ENCODE measurements around the gene PRTN3. TPM values are rescaled to one million over a fixed set of nuclear protein-coding genes. Genes with fewer than 3 reads are reported as not detected.
"Not testable (repeated sequence)": the region's sequence is repeated elsewhere in the genome, so short reads cannot be mapped to it uniquely, and the experiment has no call there.

The PRTN3 gene
- total RNA-seq, 1 experiment from 2014 or later = not detected

DNA sequence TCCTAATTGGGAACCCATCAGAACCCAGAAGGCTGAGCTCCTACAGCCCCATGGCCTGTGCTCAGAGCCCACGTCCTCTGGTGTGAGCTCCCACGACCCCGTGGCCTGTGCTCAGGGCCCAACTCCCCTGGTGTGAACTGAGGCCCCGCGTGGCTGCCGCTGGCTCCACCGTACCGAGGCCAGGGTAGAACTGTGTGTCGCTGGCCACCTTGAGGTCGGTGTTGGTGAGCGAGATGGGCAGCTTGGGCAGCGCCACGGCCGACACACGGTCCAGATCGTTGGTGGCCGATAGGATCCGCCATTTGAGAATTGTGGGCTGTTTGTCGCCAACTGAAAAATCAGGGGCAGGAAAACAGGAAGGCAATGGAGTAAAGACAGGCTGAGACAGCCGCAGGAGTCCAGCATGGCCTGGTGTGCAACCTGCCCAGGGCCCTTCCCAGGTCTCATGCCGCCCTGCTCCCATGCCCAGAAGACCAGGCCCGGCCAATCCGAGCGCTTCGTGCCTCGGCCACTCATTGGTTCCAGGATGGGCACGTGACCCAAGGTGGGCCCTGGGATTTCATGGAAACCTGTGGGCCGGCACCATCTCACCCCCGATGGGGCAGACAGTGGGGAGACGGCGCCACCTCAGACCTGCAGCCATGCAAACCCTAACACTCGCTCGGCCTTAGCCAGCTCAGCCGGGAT, 40.7 kb downstream of the PRTN3 start:
- DNase-seq (ENCODE audit: low read depth) = no peak

- no peak for DNase-seq (ENCODE audit: low read depth)
These were observed 42.2 kb downstream of the PRTN3 start for GRCh38 chr19:882871-883497.

- DNase-seq (ENCODE audit: low read depth) = no peak
These were observed 42.9 kb downstream of the PRTN3 start for GRCh38 chr19:883661-884211.

DNA sequence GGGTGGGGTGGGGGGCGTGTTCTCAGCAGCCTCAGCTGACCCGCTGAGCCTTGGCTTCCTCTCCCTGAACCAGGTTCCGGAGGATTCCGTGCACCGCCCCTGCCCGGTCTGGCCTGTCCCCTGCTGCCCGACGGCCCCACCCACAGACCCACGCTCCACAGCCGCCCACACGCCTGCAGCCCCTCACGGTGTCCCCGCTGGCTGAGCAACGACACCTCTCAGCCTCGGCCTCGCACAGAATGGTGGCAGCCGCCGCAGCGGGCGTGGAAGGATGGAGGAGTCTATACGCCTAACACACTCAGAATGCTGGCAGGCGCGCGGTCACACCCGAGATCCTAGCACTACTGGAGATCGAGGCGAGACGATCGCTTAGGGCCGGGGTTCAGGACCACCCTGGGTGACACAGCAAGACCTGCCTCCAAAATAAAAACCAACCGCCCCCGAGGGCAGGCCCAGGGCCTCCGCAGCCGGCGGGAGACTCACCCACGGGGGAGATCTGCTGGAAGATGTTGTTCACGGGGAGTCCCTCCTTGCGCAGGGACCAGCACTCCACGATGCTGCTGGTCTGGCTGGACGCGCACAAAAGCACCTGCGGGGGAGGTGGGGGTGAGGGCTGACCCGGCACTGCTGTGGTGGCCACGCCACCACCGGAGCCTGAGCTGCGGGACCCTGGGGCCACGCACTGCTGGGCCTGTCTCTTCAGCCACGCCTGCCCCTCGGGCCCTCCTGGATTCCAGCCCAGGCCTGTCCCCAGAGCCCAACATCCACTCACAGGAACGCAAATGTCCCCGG, 43.8 kb downstream of the PRTN3 start:
- DNase-seq (ENCODE audit: low read depth) = no peak

- no peak for DNase-seq (ENCODE audit: low read depth)
These were observed 44.9 kb downstream of the PRTN3 start for GRCh38 chr19:885536-886224.

- DNase-seq (ENCODE audit: low read depth) = peak; percentile 80
These were observed 46.3 kb downstream of the PRTN3 start for GRCh38 chr19:887072-887471.

- DNase-seq (ENCODE audit: low read depth) = no peak
These were observed 46.8 kb downstream of the PRTN3 start for GRCh38 chr19:887599-887998.

DNA sequence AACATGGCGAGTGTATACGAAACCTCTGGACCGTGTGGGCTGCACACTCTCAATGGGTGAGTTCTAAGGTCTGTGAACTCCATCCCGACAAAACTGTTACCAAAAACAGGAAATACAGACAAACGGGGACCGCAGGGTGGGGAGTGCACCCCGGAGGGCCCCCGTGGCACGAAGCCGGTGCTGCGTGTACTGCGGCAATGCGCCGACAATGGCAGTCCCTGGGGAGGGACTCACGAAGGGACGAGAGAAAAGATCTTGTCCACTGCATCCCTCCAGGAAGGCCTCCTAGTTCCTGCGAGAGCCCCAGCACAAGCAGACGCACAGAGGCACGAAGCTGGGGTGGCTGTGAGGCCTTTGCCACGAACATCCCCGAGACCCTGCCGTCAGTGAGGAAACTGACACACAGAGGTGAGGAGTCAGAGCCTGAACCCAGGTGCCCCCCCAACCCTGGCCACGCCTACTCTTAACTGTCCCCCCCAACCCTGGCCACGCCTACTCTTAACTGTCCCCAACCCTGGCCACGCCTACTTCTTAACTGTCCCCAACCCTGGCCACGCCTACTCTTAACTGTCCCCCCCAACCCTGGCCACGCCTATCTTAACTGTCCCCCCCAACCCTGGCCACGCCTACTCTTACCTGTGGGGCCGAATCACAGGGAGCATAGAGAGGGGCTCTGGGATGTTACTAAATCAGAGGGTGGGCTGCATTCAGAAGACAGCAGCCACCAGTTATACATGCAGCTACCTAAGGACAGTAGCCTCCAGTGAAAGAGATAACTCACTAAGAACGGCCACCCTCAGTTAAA, 48.0 kb downstream of the PRTN3 start:
- DNase-seq (ENCODE audit: low read depth) = no peak

- DNase-seq (ENCODE audit: low read depth) = no peak
These were observed 49.0 kb downstream of the PRTN3 start for GRCh38 chr19:889662-890295.

- no peak for DNase-seq (ENCODE audit: low read depth)
These were observed 50.0 kb downstream of the PRTN3 start for GRCh38 chr19:890831-891230.

DNA sequence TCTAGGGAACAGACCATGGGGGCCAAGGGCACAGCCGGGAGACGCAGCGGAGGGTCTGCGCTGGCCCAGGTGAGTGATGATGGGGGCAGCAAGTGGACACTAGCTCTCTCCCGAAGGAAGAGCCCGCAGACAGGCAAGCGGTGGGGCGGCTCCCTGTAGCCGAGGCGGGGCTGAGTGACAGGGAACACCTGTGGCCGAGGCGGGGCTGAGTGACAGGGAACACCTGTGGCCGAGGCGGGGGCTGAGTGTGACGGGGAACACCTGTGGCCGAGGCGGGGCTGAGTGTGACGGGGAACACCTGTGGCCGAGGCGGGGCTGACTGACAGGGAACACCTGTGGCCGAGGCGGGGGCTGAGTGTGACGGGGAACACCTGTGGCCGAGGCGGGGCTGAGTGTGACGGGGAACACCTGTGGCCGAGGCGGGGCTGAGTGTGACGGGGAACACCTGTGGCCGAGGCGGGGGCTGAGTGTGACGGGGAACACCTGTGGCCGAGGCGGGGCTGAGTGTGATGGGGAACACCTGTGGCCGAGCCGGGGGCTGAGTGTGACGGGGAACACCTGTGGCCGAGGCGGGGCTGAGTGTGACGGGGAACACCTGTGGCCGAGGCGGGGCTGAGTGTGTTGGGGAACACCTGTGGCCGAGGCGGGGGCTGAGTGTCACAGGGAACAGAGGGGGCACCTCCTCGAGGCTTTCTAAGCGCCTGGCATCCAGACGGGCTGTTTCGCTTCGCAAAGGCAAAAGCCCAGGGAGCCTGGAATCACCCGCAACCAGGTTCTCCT, 50.8 kb downstream of the PRTN3 start:
- not testable (repeated sequence) for DNase-seq (ENCODE audit: low read depth)

DNA sequence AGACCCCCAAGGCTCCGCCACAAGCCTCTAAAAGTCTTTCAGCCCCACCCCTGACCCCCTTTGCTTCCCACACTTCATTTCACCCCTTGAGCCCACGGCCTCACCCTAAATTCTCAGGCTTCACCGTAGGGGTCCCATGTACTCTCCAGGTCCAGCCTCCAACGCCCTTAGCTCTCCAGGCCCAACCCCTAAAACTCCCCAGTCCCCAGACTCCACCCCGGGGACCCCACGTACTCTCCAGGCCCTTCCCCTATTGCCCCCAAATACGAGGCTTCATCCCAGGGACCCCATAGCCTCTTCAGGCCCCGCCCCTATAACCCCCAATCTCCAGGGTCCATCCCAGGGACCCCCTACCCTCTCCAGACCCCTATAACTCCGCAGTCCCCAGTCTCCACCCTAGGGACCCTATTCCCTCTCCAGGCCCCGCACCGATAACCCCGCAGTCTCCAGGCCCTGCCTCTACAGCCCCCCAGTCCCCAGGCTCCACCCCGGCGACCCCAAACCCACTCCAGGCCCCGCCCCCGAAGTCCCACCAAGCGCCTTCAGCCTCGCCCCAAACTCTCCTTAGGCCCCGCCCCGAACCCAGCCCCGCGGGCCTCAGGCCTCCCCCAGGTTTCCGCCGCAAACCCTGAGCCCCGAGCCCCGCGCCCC, 51.6 kb downstream of the PRTN3 start:
- no peak for DNase-seq (ENCODE audit: low read depth)

DNA sequence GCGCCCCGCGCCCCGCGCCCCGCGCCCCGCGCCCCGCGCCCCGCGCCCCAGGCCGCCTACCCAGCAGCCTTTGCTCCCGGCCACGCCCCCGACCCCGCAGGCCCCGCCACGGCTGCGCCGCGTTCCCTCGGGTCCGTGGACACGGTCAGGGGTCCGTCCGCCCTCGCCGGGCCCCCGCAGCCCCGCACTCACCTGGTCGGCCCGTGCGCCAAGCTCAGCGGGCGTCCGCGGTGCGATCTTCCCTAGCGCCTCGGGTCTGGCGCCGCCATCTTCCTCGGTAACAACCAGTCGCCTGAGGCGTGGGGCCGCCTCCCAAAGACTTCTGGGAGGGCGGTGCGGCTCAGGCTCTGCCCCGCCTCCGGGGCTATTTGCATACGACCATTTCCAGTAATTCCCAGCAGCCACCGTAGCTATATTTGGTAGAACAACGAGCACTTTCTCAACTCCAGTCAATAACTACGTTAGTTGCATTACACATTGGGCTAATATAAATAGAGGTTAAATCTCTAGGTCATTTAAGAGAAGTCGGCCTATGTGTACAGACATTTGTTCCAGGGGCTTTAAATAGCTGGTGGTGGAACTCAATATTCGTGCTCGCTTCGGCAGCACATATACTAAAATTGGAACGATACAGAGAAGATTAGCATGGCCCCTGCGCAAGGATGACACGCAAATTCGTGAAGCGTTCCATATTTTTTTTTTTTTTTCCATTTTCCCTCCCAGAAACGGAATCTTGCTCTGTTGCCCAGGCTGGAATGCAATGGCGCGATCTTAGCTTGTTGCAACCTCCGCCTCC, 52.3 kb downstream of the PRTN3 start, which contains the start of the genes MED16 and RNU6-9:
Gene MED16, minus strand, starts transcription at position 294 of the 796 bp plus-strand sequence. CDS start 2,056 bp downstream, outside the sequence.
Gene RNU6-9, plus strand, starts transcription at position 591 of the 796 bp plus-strand sequence.
- peak; percentile 91 for DNase-seq (ENCODE audit: low read depth)

DNA sequence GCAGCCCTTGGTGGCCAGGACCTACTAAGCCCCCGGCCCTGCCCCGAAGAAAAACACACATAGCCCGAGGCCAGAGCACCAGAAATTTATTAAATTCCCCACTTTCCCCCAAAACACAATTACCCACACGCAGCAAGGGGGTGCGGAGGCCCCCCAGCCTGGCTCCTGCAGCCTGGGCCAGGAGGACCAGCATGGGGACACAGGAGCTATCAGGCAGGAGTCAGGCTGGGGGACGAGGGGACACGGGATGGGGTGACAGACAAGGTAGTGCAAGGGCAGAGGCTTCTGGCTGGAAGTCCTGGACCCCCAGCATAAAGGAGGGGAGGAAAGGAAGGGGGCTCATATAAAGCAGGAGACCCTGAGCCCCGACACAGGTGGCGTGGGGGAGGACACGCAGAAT, 55.6 kb downstream of the PRTN3 start:
- no peak for DNase-seq (ENCODE audit: low read depth)

- DNase-seq (ENCODE audit: low read depth) = no peak
These were observed 56.2 kb downstream of the PRTN3 start for GRCh38 chr19:896999-897398.

DNA sequence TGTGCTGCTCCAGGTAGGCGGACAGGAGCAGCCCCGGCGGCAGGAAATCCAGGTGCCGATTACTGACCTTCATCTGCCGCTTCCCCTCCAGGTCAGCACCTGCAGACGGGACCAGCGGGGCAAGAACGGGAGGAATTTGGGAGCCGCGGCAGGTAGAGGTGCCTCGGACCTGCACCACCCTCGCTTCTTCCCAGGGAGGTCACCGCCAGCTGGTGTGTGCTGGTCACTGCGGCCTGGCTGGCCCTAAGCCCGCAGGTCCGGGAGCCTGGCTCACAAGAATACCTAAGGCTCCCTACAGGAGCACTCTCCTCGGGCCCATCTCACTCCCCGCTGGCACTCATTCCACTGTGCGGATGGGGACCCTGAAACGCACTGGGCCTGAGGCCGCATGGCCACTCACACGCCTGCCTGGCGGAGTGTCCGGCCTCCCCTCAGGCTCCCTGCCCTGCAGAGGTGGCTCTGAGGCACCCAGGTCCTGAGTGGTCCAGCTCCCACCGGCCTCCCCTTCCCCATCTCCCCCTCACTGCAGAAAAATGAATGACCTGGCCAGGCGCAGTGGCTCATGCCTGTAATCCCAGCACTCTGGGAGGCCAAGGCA, 56.7 kb downstream of the PRTN3 start:
- DNase-seq (ENCODE audit: low read depth) = no peak

Data from RPMI7951 (cell line).